NB4 (cell line): Measurements from ENCODE around the gene SLC46A1.

Source experiments
- DNase-seq: peaks from one replicate; pipeline ENCODE4 v3.0.0; 2010; ENCODE audit warnings: low read depth
- H3K4me3 ChIP-seq: one replicate; pipeline ENCODE4 v1.5.1; 2011; ENCODE audit warnings: mild to moderate bottlenecking, low read depth, low read length, moderate library complexity
- MYC ChIP-seq: IDR thresholded peaks from 2 replicates; pipeline ENCODE4 v1.6.1; 2011; ENCODE audit warnings: low read depth, low read length
- POLR2A ChIP-seq: IDR thresholded peaks from 2 replicates; pipeline ENCODE4 v1.6.1; 2011; ENCODE audit warnings: mild to moderate bottlenecking; ENCODE audit not compliant: insufficient read length; ENCODE audit errors: extremely low read depth
- TF ChIP-seq, protein P1 (sequence below): IDR thresholded peaks from 2 replicates; pipeline ENCODE4 v1.6.1; 2011; ENCODE audit warnings: low read depth, low read length
- TF ChIP-seq, protein P2 (sequence below): IDR thresholded peaks from one replicate; pipeline ENCODE4 v1.5.1; 2012; ENCODE audit warnings: low read depth, low read length

SLC46A1 gene

DNA sequence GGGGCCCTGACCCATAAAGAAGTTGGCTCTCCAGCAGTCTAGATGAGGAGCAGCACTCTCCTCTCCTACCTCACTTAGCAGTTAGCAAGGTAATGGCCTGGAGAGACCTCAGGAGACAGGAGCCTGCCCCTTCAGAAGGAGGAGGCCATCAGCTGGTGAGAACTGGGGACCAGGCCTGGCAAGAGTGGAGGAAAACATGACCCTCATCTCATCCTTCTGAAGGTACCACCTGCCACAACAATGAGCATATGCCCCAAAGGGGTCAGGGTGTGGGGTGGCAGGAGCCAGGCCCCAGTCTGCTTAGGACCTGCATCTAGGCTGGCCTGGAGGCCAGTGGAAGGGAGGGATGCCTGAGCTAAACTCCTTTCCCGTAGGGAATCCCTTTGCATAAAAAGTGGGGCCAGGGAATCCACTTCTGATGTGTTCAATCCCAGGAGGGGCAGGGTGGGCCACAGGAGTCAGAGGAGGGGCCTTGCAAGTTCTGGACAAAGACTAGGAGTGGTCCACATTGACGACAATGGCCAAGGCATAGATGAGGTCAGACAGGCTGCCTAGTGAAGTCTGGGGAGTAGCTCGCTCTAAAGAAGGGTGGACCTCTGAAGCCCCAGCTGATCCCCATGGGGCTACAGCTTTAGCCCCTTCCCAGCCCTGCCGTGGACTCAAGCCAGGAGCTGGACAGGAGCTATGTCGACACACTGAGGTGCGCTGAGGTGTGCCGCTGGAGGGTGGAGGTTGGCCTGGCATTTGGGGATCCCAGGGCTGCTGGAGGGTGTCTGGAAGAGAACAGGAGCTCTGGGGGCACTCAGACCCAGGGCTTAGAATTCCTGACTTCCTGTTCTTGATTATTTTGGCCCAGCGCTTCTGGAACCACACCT lies 42.0 kb downstream of the SLC46A1 start:
- TF ChIP-seq, protein P1, sequence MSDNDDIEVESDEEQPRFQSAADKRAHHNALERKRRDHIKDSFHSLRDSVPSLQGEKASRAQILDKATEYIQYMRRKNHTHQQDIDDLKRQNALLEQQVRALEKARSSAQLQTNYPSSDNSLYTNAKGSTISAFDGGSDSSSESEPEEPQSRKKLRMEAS: no peak
- TF ChIP-seq MYC (no peak), POLR2A (no peak)
- TF ChIP-seq, protein P2, sequence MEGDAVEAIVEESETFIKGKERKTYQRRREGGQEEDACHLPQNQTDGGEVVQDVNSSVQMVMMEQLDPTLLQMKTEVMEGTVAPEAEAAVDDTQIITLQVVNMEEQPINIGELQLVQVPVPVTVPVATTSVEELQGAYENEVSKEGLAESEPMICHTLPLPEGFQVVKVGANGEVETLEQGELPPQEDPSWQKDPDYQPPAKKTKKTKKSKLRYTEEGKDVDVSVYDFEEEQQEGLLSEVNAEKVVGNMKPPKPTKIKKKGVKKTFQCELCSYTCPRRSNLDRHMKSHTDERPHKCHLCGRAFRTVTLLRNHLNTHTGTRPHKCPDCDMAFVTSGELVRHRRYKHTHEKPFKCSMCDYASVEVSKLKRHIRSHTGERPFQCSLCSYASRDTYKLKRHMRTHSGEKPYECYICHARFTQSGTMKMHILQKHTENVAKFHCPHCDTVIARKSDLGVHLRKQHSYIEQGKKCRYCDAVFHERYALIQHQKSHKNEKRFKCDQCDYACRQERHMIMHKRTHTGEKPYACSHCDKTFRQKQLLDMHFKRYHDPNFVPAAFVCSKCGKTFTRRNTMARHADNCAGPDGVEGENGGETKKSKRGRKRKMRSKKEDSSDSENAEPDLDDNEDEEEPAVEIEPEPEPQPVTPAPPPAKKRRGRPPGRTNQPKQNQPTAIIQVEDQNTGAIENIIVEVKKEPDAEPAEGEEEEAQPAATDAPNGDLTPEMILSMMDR: no peak
- no peak overlapping the region for H3K4me3 ChIP-seq
- DNase-seq: no peak

DNA sequence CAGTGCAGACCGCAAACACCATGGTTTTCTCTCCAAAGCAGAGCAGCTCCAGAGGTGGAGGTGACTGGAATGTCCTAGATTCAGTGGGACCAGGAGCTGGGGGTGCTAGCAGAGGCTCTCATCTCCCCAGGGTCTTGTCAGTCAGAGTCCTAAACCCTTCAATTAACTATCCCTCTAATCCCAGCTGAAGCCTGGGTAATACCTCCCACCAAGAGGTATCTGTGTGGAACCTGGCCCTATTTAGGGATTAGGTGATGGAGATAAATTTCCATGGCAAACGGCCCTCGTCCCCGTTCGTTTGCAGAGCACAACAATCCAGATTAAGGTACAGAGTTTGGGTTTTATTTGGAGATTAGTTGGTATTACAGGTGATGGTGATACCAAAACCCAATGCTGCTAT lies 42.8 kb downstream of the SLC46A1 start:
- DNase-seq: no peak
- H3K4me3 ChIP-seq: no peak overlapping the region
- TF ChIP-seq POLR2A: no peak
- TF ChIP-seq MYC: no peak
- TF ChIP-seq, protein P2: no peak
- TF ChIP-seq, protein P1: no peak

DNA sequence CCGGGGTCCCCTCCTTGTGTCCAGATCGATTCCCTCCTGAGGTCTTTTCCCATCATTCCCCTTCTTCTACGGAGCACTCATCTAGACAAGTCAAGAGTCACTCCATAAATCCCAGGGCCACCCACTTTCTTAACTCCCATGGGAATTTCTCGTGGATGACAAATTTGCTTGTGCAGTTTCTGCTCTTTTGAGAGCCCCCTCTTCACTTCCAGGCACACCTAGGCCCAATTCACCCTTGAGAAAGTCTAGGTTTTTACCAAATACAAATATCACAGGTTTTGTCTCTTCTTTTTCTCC lies 48.2 kb downstream of the SLC46A1 start:
- TF ChIP-seq, protein P1: no peak
- TF ChIP-seq MYC (no peak), POLR2A (no peak)
- TF ChIP-seq, protein P2: no peak
- DNase-seq: no peak
- peak overlapping the region; percentile 99 for H3K4me3 ChIP-seq

DNA sequence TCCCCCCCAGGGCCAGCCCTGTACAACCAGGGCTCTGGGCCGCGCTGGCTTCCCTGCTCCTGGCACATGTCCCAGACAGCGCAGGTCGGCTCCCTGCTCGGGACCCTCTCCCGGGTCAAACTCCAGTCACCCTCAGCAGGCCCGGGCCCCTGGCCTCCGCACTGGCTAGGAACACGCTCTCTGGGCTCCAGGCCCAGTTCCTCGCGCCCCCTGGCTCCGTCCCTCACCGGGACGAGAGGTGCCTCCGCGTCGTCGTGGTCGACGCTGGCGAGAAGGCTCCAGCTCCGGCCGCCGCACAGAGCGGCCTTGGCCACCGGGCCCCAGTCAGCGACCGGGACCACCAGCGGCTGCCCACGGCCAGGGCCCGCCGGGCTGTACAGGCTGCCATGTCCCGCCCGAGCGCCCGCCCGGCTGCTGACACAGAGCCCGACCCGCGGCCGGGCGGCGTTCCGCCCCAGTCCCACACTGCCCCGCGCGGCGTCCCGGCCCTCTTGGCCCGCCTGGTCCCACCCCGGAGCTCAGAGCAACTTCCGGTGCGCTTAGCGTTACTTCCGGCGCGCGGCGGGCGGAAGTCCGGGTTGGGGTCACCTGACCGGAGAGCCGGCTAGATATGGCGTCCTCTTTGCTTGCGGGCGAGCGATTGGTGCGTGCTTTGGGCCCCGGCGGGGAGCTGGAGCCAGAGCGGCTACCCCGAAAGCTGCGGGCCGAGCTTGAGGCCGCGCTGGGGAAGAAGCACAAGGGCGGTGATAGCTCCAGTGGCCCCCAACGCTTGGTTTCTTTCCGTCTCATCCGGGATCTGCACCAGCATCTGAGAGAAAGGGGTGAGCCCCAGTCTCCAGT lies 48.7 kb downstream of the SLC46A1 start, which contains the start of gene POLDIP2:
POLDIP2 (minus strand) TSS at position 467 of the 840 bp plus-strand sequence; CDS start at position 388, 79 bp downstream.
- TF ChIP-seq MYC: peak; percentile 55
- TF ChIP-seq, protein P1: peak; percentile 68
- TF ChIP-seq POLR2A: peak; percentile 86
- TF ChIP-seq, protein P2: no peak
- H3K4me3 ChIP-seq: peak within 1 kb of the TSS; percentile 99
- peak; percentile 96 for DNase-seq

DNA sequence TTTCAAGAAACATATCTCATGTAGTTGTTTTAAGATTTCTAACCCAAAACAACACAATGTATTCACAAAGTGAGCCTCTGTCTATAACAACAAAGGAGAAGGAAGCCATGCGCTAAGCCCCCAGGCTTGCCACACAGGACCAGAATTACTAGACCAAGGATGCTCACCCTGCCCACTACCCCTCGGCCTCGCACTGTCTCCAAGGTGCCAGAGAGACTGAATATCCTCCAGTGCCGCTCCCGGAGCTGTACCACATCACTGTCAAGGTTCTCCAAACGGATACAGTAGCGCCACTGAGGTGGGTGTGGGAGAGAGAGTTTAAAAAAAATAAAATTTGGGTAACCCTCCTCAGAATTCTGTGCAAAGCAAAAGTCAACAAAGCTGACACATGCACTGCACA lies 55.7 kb downstream of the SLC46A1 start:
- no peak for DNase-seq
- no peak overlapping the region for H3K4me3 ChIP-seq
- no peak for TF ChIP-seq MYC
- TF ChIP-seq, protein P2: no peak
- TF ChIP-seq, protein P1: no peak
- TF ChIP-seq POLR2A: no peak
